Mucosa of stomach (tissue), 1 donor: ENCODE results near the gene PCDHGA9.
"Not testable (repeated sequence)": the region's sequence is repeated elsewhere in the genome, so short reads cannot be mapped to it uniquely, and the experiment has no call there.

Source experiments
- H3K27me3 ChIP-seq: one replicate; pipeline ENCODE4 v1.7.0; 2013; ENCODE audit warnings: mild to moderate bottlenecking, low read length; ENCODE audit not compliant: control insufficient read depth, insufficient read depth
- H3K36me3 ChIP-seq: one replicate; pipeline ENCODE4 v1.7.0; 2013; ENCODE audit warnings: low read length; ENCODE audit not compliant: control insufficient read depth, insufficient read depth
- H3K4me1 ChIP-seq: one replicate; pipeline ENCODE4 v1.7.0; 2013; ENCODE audit warnings: mild to moderate bottlenecking, low read length; ENCODE audit not compliant: control insufficient read depth, insufficient read depth
- H3K4me3 ChIP-seq: one replicate; pipeline ENCODE4 v1.7.0; 2013; ENCODE audit warnings: low read length
- H3K9ac ChIP-seq: one replicate; pipeline ENCODE4 v1.7.0; 2013; ENCODE audit warnings: mild to moderate bottlenecking, low read length, moderate library complexity
- H3K9me3 ChIP-seq: one replicate; pipeline ENCODE4 v1.7.0; 2013; ENCODE audit warnings: mild to moderate bottlenecking, low read length, moderate library complexity; ENCODE audit not compliant: control insufficient read depth
- donor health status: Pancreatic carcinoma.

PCDHGA9 gene

DNA sequence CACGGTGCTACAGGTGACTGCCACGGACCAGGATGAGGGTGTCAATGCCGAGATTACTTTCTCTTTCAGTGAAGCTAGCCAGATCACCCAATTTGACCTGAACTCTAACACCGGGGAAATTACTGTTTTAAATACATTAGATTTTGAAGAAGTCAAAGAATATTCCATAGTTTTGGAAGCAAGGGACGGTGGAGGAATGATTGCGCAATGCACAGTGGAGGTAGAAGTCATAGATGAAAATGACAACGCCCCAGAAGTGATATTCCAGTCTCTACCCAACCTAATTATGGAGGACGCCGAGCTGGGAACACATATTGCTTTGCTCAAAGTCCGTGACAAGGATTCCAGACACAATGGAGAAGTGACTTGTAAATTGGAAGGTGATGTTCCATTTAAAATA lies 13.9 kb upstream of the PCDHGA9 start:
- Histone ChIP-seq H3K4me3 (no peak overlapping the region), H3K36me3 (no peaks in the 10 kb centered on the region), H3K27me3 (peaks cover 20% of the 10 kb centered on the region), H3K9ac (no peak overlapping the region), H3K4me1 (no peaks in the 10 kb centered on the region), H3K9me3 (peaks cover 14% of the 10 kb centered on the region)

DNA sequence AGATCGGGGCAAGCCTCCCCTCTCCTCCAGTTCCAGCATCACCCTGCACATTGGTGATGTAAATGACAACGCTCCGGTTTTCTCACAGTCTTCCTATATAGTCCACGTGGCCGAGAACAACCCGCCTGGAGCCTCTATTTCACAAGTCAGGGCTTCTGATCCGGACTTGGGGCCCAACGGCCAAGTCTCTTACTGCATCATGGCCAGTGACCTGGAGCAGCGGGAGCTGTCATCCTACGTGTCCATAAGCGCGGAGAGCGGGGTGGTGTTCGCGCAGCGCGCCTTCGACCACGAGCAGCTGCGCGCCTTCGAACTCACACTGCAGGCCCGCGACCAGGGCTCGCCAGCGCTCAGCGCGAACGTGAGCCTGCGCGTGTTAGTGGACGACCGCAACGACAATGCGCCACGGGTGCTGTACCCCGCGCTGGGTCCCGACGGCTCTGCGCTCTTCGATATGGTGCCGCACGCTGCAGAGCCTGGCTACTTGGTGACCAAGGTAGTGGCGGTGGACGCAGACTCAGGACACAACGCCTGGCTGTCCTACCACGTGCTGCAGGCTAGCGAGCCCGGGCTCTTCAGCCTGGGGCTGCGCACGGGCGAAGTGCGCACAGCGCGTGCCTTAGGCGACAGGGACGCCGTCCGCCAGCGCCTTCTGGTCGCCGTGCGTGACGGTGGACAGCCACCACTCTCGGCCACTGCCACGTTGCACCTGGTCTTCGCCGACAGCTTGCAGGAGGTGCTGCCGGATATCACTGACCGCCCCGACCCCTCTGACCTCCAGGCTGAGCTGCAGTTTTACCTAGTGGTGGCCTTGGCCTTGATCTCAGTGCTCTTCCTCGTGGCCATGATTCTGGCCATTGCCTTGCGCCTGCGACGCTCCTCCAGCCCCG lies 13.2 kb upstream of the PCDHGA9 start:
- Histone ChIP-seq H3K4me1 (no peaks in the 10 kb centered on the region), H3K9me3 (peaks cover 12% of the 10 kb centered on the region), H3K9ac (no peak overlapping the region), H3K4me3 (no peak overlapping the region), H3K36me3 (no peaks in the 10 kb centered on the region), H3K27me3 (peaks cover 16% of the 10 kb centered on the region)

DNA sequence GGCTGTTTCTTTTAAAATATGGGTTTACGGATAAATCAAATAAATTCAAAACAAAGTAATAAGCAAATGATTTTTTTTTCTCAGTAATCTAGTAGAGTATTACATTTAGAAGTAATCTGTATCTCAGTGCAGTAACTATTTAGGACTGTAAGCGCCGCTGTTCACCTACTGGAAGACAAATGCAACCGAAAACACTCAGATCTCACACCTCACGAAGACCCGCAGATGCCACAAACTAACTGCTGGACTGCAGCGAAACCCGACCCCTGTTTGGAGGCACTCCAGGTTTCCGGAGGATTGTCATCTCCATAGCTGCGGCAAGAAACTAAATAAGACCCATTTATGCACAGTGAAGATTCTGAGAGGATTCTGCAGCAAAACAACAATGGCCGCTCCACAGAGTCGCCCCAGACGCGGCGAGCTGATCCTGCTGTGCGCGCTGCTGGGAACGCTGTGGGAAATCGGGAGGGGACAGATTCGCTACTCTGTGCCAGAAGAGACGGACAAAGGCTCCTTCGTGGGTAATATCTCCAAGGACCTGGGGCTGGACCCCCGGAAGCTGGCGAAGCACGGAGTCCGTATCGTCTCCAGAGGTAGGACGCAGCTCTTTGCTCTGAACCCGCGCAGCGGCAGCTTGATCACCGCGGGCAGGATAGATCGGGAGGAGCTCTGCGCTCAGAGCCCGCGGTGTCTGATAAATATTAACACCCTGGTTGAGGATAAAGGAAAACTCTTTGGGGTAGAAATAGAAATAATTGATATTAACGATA lies 10.0 kb upstream of the PCDHGA9 start, which contains the start of gene PCDHGA8:
Gene PCDHGA8, plus strand, starts transcription at position 205 of the 770 bp plus-strand sequence. Its CDS starts 181 bp downstream, at position 386.
- no peak within 1 kb of the TSS for H3K4me3 ChIP-seq
- H3K4me1 ChIP-seq: no peaks in the 10 kb centered on the region
- H3K36me3 ChIP-seq: no peaks in the 10 kb centered on the region
- H3K9me3 ChIP-seq: peaks cover 17% of the 10 kb centered on the region
- H3K9ac ChIP-seq: no peak within 1 kb of the TSS
- peaks cover 16% of the 10 kb centered on the region for H3K27me3 ChIP-seq

DNA sequence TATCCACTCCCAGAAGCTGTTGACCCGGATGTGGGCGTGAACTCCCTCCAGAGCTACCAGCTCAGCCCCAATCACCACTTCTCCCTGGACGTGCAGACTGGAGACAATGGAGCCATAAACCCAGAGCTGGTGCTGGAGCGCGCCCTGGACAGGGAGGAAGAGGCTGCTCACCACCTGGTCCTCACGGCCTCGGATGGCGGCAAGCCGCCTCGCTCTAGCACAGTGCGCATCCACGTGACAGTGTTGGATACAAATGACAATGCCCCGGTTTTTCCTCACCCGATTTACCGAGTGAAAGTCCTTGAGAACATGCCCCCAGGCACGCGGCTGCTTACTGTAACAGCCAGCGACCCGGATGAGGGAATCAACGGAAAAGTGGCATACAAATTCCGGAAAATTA lies 9.3 kb upstream of the PCDHGA9 start:
- Histone ChIP-seq H3K9me3 (peaks cover 15% of the 10 kb centered on the region), H3K4me3 (no peak overlapping the region), H3K27me3 (peaks cover 15% of the 10 kb centered on the region), H3K4me1 (no peaks in the 10 kb centered on the region), H3K9ac (no peak overlapping the region), H3K36me3 (no peaks in the 10 kb centered on the region)

DNA sequence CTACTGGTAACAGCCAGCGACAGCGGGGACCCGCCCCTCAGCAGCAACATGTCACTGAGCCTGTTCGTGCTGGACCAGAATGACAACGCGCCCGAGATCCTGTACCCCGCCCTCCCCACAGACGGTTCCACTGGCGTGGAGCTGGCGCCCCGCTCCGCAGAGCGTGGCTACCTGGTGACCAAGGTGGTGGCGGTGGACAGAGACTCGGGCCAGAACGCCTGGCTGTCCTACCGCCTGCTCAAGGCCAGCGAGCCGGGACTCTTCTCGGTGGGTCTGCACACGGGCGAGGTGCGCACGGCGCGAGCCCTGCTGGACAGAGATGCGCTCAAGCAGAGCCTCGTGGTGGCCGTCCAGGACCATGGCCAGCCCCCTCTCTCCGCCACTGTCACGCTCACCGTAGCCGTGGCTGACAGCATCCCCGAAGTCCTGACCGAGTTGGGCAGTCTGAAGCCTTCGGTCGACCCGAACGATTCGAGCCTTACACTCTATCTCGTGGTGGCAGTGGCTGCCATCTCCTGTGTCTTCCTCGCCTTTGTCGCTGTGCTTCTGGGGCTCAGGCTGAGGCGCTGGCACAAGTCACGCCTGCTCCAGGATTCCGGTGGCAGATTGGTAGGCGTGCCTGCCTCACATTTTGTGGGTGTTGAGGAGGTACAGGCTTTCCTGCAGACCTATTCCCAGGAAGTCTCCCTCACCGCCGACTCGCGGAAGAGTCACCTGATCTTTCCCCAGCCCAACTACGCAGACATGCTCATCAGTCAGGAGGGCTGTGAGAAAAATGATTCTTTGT lies 8.0 kb upstream of the PCDHGA9 start:
- not testable (repeated sequence) for H3K9ac ChIP-seq
- H3K27me3 ChIP-seq: peaks cover 11% of the 10 kb centered on the region

DNA sequence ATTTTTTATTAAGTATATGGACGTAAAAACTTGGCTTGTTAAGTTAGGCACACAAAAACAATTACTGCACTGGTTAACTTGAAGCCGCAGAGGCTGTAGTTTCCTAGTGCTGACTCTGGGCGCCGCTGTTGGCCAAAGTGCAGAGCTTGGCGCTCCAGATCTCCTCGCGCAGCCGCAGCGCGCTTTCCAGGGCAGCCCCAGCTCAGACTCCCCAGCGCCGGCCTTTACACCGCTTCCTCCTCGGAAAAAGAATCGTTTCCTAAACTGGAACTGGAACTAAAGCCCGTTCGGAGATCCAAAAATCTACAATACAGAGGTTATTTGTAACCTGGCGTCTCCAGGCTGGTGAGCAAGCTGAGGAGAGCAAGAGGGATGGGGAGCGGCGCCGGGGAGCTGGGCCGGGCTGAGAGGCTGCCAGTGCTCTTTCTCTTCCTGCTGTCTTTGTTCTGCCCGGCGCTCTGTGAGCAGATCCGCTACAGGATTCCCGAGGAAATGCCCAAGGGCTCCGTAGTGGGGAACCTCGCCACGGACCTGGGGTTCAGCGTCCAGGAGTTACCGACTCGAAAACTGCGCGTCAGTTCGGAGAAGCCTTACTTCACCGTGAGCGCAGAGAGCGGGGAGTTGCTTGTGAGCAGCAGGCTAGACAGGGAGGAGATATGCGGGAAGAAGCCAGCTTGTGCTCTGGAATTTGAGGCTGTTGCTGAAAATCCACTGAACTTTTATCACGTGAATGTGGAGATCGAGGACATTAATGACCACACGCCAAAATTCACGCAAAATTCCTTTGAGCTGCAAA lies 4.6 kb upstream of the PCDHGA9 start, which contains the start of gene PCDHGB5:
Gene PCDHGB5, plus strand, starts transcription at position 192 of the 796 bp plus-strand sequence. Its CDS starts 181 bp downstream, at position 373.
- not testable (repeated sequence) for H3K4me3 ChIP-seq, H3K4me1 ChIP-seq, H3K36me3 ChIP-seq, H3K9ac ChIP-seq
- Histone ChIP-seq H3K27me3 (peaks cover 19% of the 10 kb centered on the region), H3K9me3 (peaks cover 28% of the 10 kb centered on the region)

More for the DNA sequence above, 8.0 kb upstream of the PCDHGA9 start:
- H3K4me3 ChIP-seq, H3K4me1 ChIP-seq, H3K36me3 ChIP-seq: not testable (repeated sequence)
- H3K9me3 ChIP-seq: peaks cover 17% of the 10 kb centered on the region

DNA sequence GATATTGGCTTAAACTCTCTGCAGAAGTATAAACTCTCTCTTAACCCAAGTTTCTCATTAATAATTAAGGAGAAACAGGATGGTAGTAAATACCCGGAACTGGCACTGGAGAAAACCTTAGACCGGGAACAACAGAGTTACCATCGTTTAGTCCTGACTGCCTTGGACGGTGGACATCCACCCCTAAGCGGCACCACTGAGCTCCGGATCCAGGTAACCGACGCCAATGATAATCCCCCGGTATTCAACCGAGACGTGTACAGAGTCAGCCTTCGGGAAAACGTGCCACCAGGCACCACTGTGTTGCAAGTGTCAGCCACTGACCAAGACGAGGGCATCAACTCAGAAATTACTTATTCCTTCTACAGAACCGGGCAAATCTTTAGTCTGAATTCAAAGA lies 4.0 kb upstream of the PCDHGA9 start:
- H3K9me3 ChIP-seq: peaks cover 31% of the 10 kb centered on the region
- no peak overlapping the region for H3K9ac ChIP-seq

DNA sequence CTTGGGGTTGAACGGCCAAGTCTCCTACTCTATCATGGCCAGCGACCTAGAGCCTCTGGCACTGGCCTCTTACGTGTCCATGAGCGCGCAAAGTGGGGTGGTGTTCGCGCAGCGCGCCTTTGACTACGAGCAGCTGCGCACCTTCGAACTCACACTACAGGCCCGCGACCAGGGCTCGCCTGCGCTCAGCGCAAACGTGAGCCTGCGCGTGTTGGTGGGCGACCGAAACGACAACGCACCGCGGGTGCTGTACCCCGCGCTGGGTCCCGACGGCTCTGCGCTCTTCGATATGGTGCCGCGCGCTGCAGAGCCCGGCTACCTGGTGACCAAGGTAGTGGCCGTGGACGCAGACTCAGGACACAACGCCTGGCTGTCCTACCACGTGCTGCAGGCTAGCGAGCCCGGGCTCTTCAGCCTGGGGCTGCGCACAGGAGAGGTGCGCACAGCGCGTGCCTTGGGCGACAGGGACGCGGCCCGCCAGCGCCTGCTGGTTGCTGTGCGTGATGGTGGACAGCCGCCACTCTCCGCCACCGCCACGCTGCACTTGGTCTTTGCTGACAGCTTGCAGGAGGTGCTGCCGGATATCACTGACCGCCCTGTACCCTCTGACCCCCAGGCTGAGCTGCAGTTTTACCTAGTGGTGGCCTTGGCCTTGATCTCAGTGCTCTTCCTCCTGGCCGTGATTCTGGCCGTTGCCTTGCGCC lies 2.9 kb upstream of the PCDHGA9 start:
- Histone ChIP-seq H3K27me3 (peaks cover 30% of the 10 kb centered on the region), H3K9me3 (peaks cover 39% of the 10 kb centered on the region), H3K4me3 (no peak overlapping the region), H3K36me3 (no peaks in the 10 kb centered on the region), H3K9ac (no peak overlapping the region), H3K4me1 (no peaks in the 10 kb centered on the region)

More for the DNA sequence above, 4.0 kb upstream of the PCDHGA9 start:
- H3K4me1 ChIP-seq: no peaks in the 10 kb centered on the region
- H3K4me3 ChIP-seq: no peak overlapping the region
- H3K27me3 ChIP-seq: peaks cover 25% of the 10 kb centered on the region
- no peaks in the 10 kb centered on the region for H3K36me3 ChIP-seq

DNA sequence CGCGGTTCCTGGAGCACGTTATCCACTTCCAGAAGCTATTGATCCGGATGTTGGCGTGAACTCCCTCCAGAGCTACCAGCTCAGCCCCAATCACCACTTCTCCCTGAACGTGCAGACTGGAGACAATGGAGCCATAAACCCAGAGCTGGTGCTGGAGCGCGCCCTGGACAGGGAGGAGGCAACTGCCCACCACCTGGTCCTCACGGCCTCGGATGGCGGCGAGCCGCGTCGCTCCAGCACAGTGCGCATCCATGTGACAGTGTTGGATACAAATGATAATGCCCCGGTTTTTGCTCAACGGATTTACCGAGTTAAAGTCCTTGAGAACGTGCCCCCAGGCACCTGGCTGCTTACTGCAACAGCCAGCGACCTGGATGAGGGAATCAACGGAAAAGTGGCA lies 809 bp downstream of the PCDHGA9 start:
- Histone ChIP-seq H3K4me3 (no peak overlapping the region), H3K9me3 (peaks cover 44% of the 10 kb centered on the region), H3K36me3 (no peaks in the 10 kb centered on the region), H3K9ac (no peak overlapping the region), H3K27me3 (peaks cover 36% of the 10 kb centered on the region), H3K4me1 (no peaks in the 10 kb centered on the region)

DNA sequence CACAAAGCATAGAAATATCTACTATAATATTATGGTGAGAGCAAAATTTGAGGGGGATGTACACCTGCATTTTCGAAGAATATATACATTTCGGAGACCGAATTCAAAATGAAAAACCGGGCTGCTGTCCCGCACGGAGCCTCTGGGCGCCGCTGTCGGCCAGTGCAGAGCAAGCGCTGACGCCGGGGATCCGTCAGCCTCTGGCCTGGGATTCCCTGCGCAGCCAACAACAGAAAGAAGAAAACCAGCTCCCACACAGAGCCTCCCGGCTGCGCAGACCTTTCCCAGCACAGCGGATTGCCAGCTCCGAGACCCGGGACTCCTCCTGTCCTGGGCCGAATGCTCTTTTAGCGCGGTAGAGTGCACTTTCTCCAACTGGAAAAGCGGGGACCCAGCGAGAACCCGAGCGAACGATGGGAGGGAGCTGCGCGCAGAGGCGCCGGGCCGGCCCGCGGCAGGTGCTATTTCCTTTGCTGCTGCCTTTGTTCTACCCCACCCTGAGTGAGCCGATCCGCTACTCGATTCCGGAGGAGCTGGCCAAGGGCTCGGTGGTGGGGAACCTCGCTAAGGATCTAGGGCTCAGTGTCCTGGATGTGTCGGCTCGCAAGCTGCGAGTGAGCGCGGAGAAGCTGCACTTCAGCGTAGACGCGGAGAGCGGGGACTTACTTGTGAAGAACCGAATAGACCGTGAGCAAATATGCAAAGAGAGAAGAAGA lies 5.4 kb downstream of the PCDHGA9 start, which contains the start of gene PCDHGB6:
Gene PCDHGB6, plus strand, starts transcription at position 232 of the 716 bp plus-strand sequence. Its CDS starts 182 bp downstream, at position 414.
- not testable (repeated sequence) for H3K4me3 ChIP-seq, H3K4me1 ChIP-seq, H3K9ac ChIP-seq, H3K36me3 ChIP-seq
- Histone ChIP-seq H3K9me3 (peaks cover 39% of the 10 kb centered on the region), H3K27me3 (peaks cover 31% of the 10 kb centered on the region)
